ENCODE data around the gene USP4.
"Not testable (repeated sequence)": the region's sequence is repeated elsewhere in the genome, so short reads cannot be mapped to it uniquely, and the experiment has no call there.

Gene USP4

GRCh38 chr3:49339941-49340800, at the start of gene USP4:
Gene USP4, minus strand, starts transcription at chr3:49340053. Its CDS starts 29 bp downstream, at chr3:49340024.
- peak; percentile 78 for DNase-seq (ENCODE audit: low spot score)

GRCh38 chr3:49389297-49389696, 49.4 kb upstream of the USP4 start:
- no peak for DNase-seq (ENCODE audit: low spot score)

GRCh38 chr3:49388289-49388820, 48.5 kb upstream of the USP4 start:
- no peak for DNase-seq (ENCODE audit: low spot score)

GRCh38 chr3:49387721-49388120, 47.9 kb upstream of the USP4 start:
- DNase-seq (ENCODE audit: low spot score) = no peak

- DNase-seq (ENCODE audit: low spot score) = no peak
Measured at GRCh38 chr3:49386056-49386756, 46.4 kb upstream of the USP4 start.

GRCh38 chr3:49385617-49386016, 45.8 kb upstream of the USP4 start:
- no peak for DNase-seq (ENCODE audit: low spot score)

GRCh38 chr3:49383387-49383786, 43.5 kb upstream of the USP4 start:
- no peak for DNase-seq (ENCODE audit: low spot score)

GRCh38 chr3:49378249-49378895, 38.5 kb upstream of the USP4 start:
- no peak for DNase-seq (ENCODE audit: low spot score)

GRCh38 chr3:49377483-49377882, 37.6 kb upstream of the USP4 start:
- no peak for DNase-seq (ENCODE audit: low spot score)

GRCh38 chr3:49371946-49372345, 32.1 kb upstream of the USP4 start:
- DNase-seq (ENCODE audit: low spot score) = no peak

GRCh38 chr3:49370585-49371290, 30.9 kb upstream of the USP4 start:
- DNase-seq (ENCODE audit: low spot score) = no peak

- DNase-seq (ENCODE audit: low spot score) = no peak
Measured at GRCh38 chr3:49362561-49362960, 22.7 kb upstream of the USP4 start.

GRCh38 chr3:49359623-49360022, 19.8 kb upstream of the USP4 start:
- DNase-seq (ENCODE audit: low spot score) = no peak

GRCh38 chr3:49358884-49359225, 19.0 kb upstream of the USP4 start:
- DNase-seq (ENCODE audit: low spot score) = no peak

GRCh38 chr3:49358217-49358883, 18.5 kb upstream of the USP4 start, which contains the start of gene GPX1:
Gene GPX1, minus strand, starts transcription at chr3:49358353. Its CDS starts 75 bp downstream, at chr3:49358278.
- peak; percentile 89 for DNase-seq (ENCODE audit: low spot score)

- DNase-seq (ENCODE audit: low spot score) = peak; percentile 91
Measured at GRCh38 chr3:49357443-49358216, 17.8 kb upstream of the USP4 start.

- DNase-seq (ENCODE audit: low spot score) = not testable (repeated sequence)
Measured at GRCh38 chr3:49357095-49357442, 17.2 kb upstream of the USP4 start.

- no peak for DNase-seq (ENCODE audit: low spot score)
Measured at GRCh38 chr3:49352890-49353421, 13.1 kb upstream of the USP4 start.

- no peak for DNase-seq (ENCODE audit: low spot score)
Measured at GRCh38 chr3:49352281-49352680, 12.4 kb upstream of the USP4 start.

GRCh38 chr3:49351521-49352011, 11.7 kb upstream of the USP4 start:
- peak; percentile 92 for DNase-seq (ENCODE audit: low spot score)

All from hepatic stellate cell (primary cell).